ENCODE results near the gene CAVIN1.
"Not testable (repeated sequence)": the region's sequence is repeated elsewhere in the genome, so short reads cannot be mapped to it uniquely, and the experiment has no call there.

CAVIN1 gene

GRCh38 chr17:42428141-42428944 lies 5.3 kb upstream of the CAVIN1 start:
- Histone ChIP-seq H3K27me3 (ENCODE audit: low read depth, low read length) (no peaks in the 10 kb centered on the region), H3K9me3 (ENCODE audit: control insufficient read depth in 1 of 2, low read length in 2 of 2) (no peaks in the 10 kb centered on the region), H3K4me1 (ENCODE audit: control insufficient read depth in 1 of 2, insufficient read depth in 2 of 2, low read length in 2 of 2) (peaks cover 0 to 20% of the 10 kb centered on the region in 2 donors), H3K27ac (ENCODE audit: low read length) (no peak overlapping the region), H3K36me3 (ENCODE audit: control insufficient read depth in 1 of 2, insufficient read depth in 2 of 2, low read length in 2 of 2) (no peaks in the 10 kb centered on the region), H3K4me3 (ENCODE audit: low read depth in 1 of 2, low read length in 2 of 2) (no peak overlapping the region)

- Histone ChIP-seq H3K36me3 (ENCODE audit: control insufficient read depth in 1 of 2, insufficient read depth in 2 of 2, low read length in 2 of 2) (no peaks in the 10 kb centered on the region), H3K27me3 (ENCODE audit: low read depth, low read length) (no peaks in the 10 kb centered on the region), H3K27ac (ENCODE audit: low read length) (no peak overlapping the region), H3K9me3 (ENCODE audit: control insufficient read depth in 1 of 2, low read length in 2 of 2) (no peaks in the 10 kb centered on the region), H3K4me3 (ENCODE audit: low read depth in 1 of 2, low read length in 2 of 2) (no peak overlapping the region), H3K4me1 (ENCODE audit: control insufficient read depth in 1 of 2, insufficient read depth in 2 of 2, low read length in 2 of 2) (peaks cover 0 to 19% of the 10 kb centered on the region in 2 donors)
Observed at GRCh38 chr17:42424991-42425610, 2.0 kb upstream of the CAVIN1 start.

GRCh38 chr17:42423766-42424165 lies 710 bp upstream of the CAVIN1 start:
- H3K27me3 ChIP-seq (ENCODE audit: low read depth, low read length): no peaks in the 10 kb centered on the region
- peak overlapping the region; percentile 83 for H3K27ac ChIP-seq (ENCODE audit: low read length)
- no peaks in the 10 kb centered on the region for H3K9me3 ChIP-seq (ENCODE audit: control insufficient read depth in 1 of 2, low read length in 2 of 2)
- H3K4me3 ChIP-seq (ENCODE audit: low read depth in 1 of 2, low read length in 2 of 2): peak overlapping the region; percentile 23 to 97
- peaks cover 0 to 16% of the 10 kb centered on the region in 2 donors for H3K4me1 ChIP-seq (ENCODE audit: control insufficient read depth in 1 of 2, insufficient read depth in 2 of 2, low read length in 2 of 2)
- no peaks in the 10 kb centered on the region for H3K36me3 ChIP-seq (ENCODE audit: control insufficient read depth in 1 of 2, insufficient read depth in 2 of 2, low read length in 2 of 2)

GRCh38 chr17:42422412-42422957 lies 571 bp downstream of the CAVIN1 start:
- Histone ChIP-seq H3K36me3 (ENCODE audit: control insufficient read depth in 1 of 2, insufficient read depth in 2 of 2, low read length in 2 of 2) (no peaks in the 10 kb centered on the region), H3K4me1 (ENCODE audit: control insufficient read depth in 1 of 2, insufficient read depth in 2 of 2, low read length in 2 of 2) (peaks cover 0 to 22% of the 10 kb centered on the region in 2 donors), H3K4me3 (ENCODE audit: low read depth in 1 of 2, low read length in 2 of 2) (peak overlapping the region; percentile 79 to 97), H3K9me3 (ENCODE audit: control insufficient read depth in 1 of 2, low read length in 2 of 2) (no peaks in the 10 kb centered on the region), H3K27ac (ENCODE audit: low read length) (peak overlapping the region; percentile 82), H3K27me3 (ENCODE audit: low read depth, low read length) (no peaks in the 10 kb centered on the region)

- no peaks in the 10 kb centered on the region for H3K9me3 ChIP-seq (ENCODE audit: control insufficient read depth in 1 of 2, low read length in 2 of 2)
- peak overlapping the region; percentile 91 for H3K27ac ChIP-seq (ENCODE audit: low read length)
- H3K27me3 ChIP-seq (ENCODE audit: low read depth, low read length): no peaks in the 10 kb centered on the region
- H3K36me3 ChIP-seq (ENCODE audit: control insufficient read depth in 1 of 2, insufficient read depth in 2 of 2, low read length in 2 of 2): no peaks in the 10 kb centered on the region
- H3K4me1 ChIP-seq (ENCODE audit: control insufficient read depth in 1 of 2, insufficient read depth in 2 of 2, low read length in 2 of 2): peaks cover 2 to 30% of the 10 kb centered on the region in 2 donors
- peak overlapping the region; percentile 70 to 97 for H3K4me3 ChIP-seq (ENCODE audit: low read depth in 1 of 2, low read length in 2 of 2)
Observed at GRCh38 chr17:42421507-42422338, 1.3 kb downstream of the CAVIN1 start.

GRCh38 chr17:42421136-42421506 lies 1.9 kb downstream of the CAVIN1 start:
- no peaks in the 10 kb centered on the region for H3K36me3 ChIP-seq (ENCODE audit: control insufficient read depth in 1 of 2, insufficient read depth in 2 of 2, low read length in 2 of 2)
- H3K27me3 ChIP-seq (ENCODE audit: low read depth, low read length): no peaks in the 10 kb centered on the region
- H3K4me1 ChIP-seq (ENCODE audit: control insufficient read depth in 1 of 2, insufficient read depth in 2 of 2, low read length in 2 of 2): peaks cover 5 to 36% of the 10 kb centered on the region in 2 donors

GRCh38 chr17:42417981-42418380 lies 5.1 kb downstream of the CAVIN1 start:
- not testable (repeated sequence) for H3K36me3 ChIP-seq (ENCODE audit: control insufficient read depth in 1 of 2, insufficient read depth in 2 of 2, low read length in 2 of 2); H3K27me3 ChIP-seq (ENCODE audit: low read depth, low read length); H3K4me3 ChIP-seq (ENCODE audit: low read depth in 1 of 2, low read length in 2 of 2); H3K27ac ChIP-seq (ENCODE audit: low read length); H3K9me3 ChIP-seq (ENCODE audit: control insufficient read depth in 1 of 2, low read length in 2 of 2)
- H3K4me1 ChIP-seq (ENCODE audit: control insufficient read depth in 1 of 2, insufficient read depth in 2 of 2, low read length in 2 of 2): peaks cover 5 to 58% of the 10 kb centered on the region in 2 donors

More at GRCh38 chr17:42421136-42421506, 1.9 kb downstream of the CAVIN1 start:
- Histone ChIP-seq H3K9me3 (ENCODE audit: control insufficient read depth in 1 of 2, low read length in 2 of 2) (no peaks in the 10 kb centered on the region), H3K27ac (ENCODE audit: low read length) (peak overlapping the region; percentile 91), H3K4me3 (ENCODE audit: low read depth in 1 of 2, low read length in 2 of 2) (peak overlapping the region; percentile 70 to 97)

GRCh38 chr17:42414704-42415409 lies 8.2 kb downstream of the CAVIN1 start:
- Histone ChIP-seq H3K27ac (ENCODE audit: low read length) (no peak overlapping the region), H3K9me3 (ENCODE audit: control insufficient read depth in 1 of 2, low read length in 2 of 2) (no peaks in the 10 kb centered on the region), H3K27me3 (ENCODE audit: low read depth, low read length) (no peaks in the 10 kb centered on the region), H3K4me3 (ENCODE audit: low read depth in 1 of 2, low read length in 2 of 2) (no peak overlapping the region), H3K4me1 (ENCODE audit: control insufficient read depth in 1 of 2, insufficient read depth in 2 of 2, low read length in 2 of 2) (peaks cover 15 to 77% of the 10 kb centered on the region in 2 donors), H3K36me3 (ENCODE audit: control insufficient read depth in 1 of 2, insufficient read depth in 2 of 2, low read length in 2 of 2) (no peaks in the 10 kb centered on the region)

- Histone ChIP-seq H3K36me3 (ENCODE audit: control insufficient read depth in 1 of 2, insufficient read depth in 2 of 2, low read length in 2 of 2) (no peaks in the 10 kb centered on the region), H3K27ac (ENCODE audit: low read length) (no peak overlapping the region), H3K4me3 (ENCODE audit: low read depth in 1 of 2, low read length in 2 of 2) (no peak overlapping the region), H3K9me3 (ENCODE audit: control insufficient read depth in 1 of 2, low read length in 2 of 2) (no peaks in the 10 kb centered on the region), H3K27me3 (ENCODE audit: low read depth, low read length) (no peaks in the 10 kb centered on the region), H3K4me1 (ENCODE audit: control insufficient read depth in 1 of 2, insufficient read depth in 2 of 2, low read length in 2 of 2) (peaks cover 19 to 83% of the 10 kb centered on the region in 2 donors)
Observed at GRCh38 chr17:42413464-42414040, 9.5 kb downstream of the CAVIN1 start.

GRCh38 chr17:42411905-42412679 lies 11.0 kb downstream of the CAVIN1 start:
- Histone ChIP-seq H3K4me1 (ENCODE audit: control insufficient read depth in 1 of 2, insufficient read depth in 2 of 2, low read length in 2 of 2) (peaks cover 28 to 84% of the 10 kb centered on the region in 2 donors), H3K4me3 (ENCODE audit: low read depth in 1 of 2, low read length in 2 of 2) (peak overlapping the region in 1 of 2 donors; percentile 40)

More at GRCh38 chr17:42411905-42412679, 11.0 kb downstream of the CAVIN1 start:
- H3K27ac ChIP-seq (ENCODE audit: low read length): no peak overlapping the region
- H3K36me3 ChIP-seq (ENCODE audit: control insufficient read depth in 1 of 2, insufficient read depth in 2 of 2, low read length in 2 of 2): no peaks in the 10 kb centered on the region
- H3K27me3 ChIP-seq (ENCODE audit: low read depth, low read length): no peaks in the 10 kb centered on the region
- no peaks in the 10 kb centered on the region for H3K9me3 ChIP-seq (ENCODE audit: control insufficient read depth in 1 of 2, low read length in 2 of 2)

All from muscle layer of duodenum (tissue), 2 donors.